Liver (tissue), 9 donors: Measurements from ENCODE around the gene ZDBF2. TPM values are rescaled to one million over a fixed set of nuclear protein-coding genes. Genes with fewer than 3 reads are reported as not detected.

ENCODE experiments used
- DNase-seq: peaks from one replicate; pipeline ENCODE4 v3.0.0-alpha.2; 2017; ENCODE audit warnings: low spot score
- H3K27ac ChIP-seq, 2 donors: one replicate each; pipeline ENCODE4 v1.7.0; 2013; ENCODE audit warnings: inconsistent platforms in 2 of 2, low read length in 2 of 2, control low read depth in 1 of 2, low read depth in 1 of 2, mild to moderate bottlenecking in 1 of 2
- H3K27me3 ChIP-seq, 4 donors: one replicate each; pipeline versions ENCODE4 v1.6.1 to v1.7.0; 2013; ENCODE audit warnings: low read length in 3 of 4, inconsistent platforms in 1 of 4, mild to moderate bottlenecking in 1 of 4, moderate library complexity in 1 of 4; ENCODE audit not compliant: control insufficient read depth in 4 of 4, insufficient read depth in 4 of 4
- H3K36me3 ChIP-seq, 4 donors: one replicate each; pipeline versions ENCODE4 v1.6.1 to v1.7.0; 2013; ENCODE audit warnings: low read length in 3 of 4, mild to moderate bottlenecking in 3 of 4, low read depth in 1 of 4, moderate library complexity in 1 of 4; ENCODE audit not compliant: control insufficient read depth in 4 of 4, insufficient read depth in 3 of 4
- H3K4me1 ChIP-seq, 4 donors: one replicate each; pipeline versions ENCODE4 v1.6.1 to v1.7.0; 2013; ENCODE audit warnings: low read length in 3 of 4, mild to moderate bottlenecking in 3 of 4, moderate library complexity in 1 of 4; ENCODE audit not compliant: control insufficient read depth in 4 of 4, insufficient read depth in 4 of 4
- H3K4me3 ChIP-seq, 3 donors: one replicate each; pipeline versions ENCODE4 v1.6.1 to v1.7.0; 2013; ENCODE audit warnings: low read length in 3 of 3, control low read depth in 1 of 3, low read depth in 1 of 3, mild to moderate bottlenecking in 1 of 3
- H3K9ac ChIP-seq, 2 donors: one replicate each; pipeline ENCODE4 v1.7.0; 2013; ENCODE audit warnings: low read length in 2 of 2, mild to moderate bottlenecking in 2 of 2, moderate library complexity in 2 of 2, control low read depth in 1 of 2, low read depth in 1 of 2
- H3K9me3 ChIP-seq, 4 donors: one replicate each; pipeline versions ENCODE4 v1.6.1 to v1.7.0; 2013; ENCODE audit warnings: low read length in 3 of 4; ENCODE audit not compliant: control insufficient read depth in 4 of 4
- ATF3 ChIP-seq: IDR thresholded peaks from 2 replicates; pipeline ENCODE4 v1.6.1; 2016; ENCODE audit warnings: antibody characterized with exemption
- CTCF ChIP-seq: fragments of 150-350 bp; IDR thresholded peaks from 2 replicates; pipeline ENCODE4 v1.5.1; 2017; ENCODE audit warnings: improper control_type of control experiment, low read depth, low read length; ENCODE audit not compliant: missing input control
- EGR1 ChIP-seq, 2 donors: IDR thresholded peaks; 2 replicates each; pipeline ENCODE4 v1.6.1; 2016 to 2018; ENCODE audit warnings: antibody characterized with exemption in 2 of 2, low read depth in 2 of 2
- FOXA1 ChIP-seq: IDR thresholded peaks from 2 replicates; pipeline ENCODE4 v1.6.1; 2016; ENCODE audit warnings: antibody characterized with exemption
- GABPA ChIP-seq, 2 donors: IDR thresholded peaks in 1 of 2; conservative IDR thresholded peaks in 1 of 2; 2 replicates each; pipeline ENCODE4 v1.6.1; 2016; ENCODE audit warnings: antibody characterized with exemption in 2 of 2, mild to moderate bottlenecking in 1 of 2, moderate library complexity in 1 of 2
- HNF4A ChIP-seq, 2 donors: conservative IDR thresholded peaks; 2 replicates each; pipeline ENCODE4 v1.6.1; 2016; ENCODE audit warnings: antibody characterized with exemption in 2 of 2, mild to moderate bottlenecking in 2 of 2
- MAX ChIP-seq: IDR thresholded peaks from 2 replicates; pipeline ENCODE4 v1.6.1; 2016; ENCODE audit warnings: antibody characterized with exemption
- NR2F2 ChIP-seq: IDR thresholded peaks from 2 replicates; pipeline ENCODE4 v1.6.1; 2016; ENCODE audit warnings: antibody characterized with exemption
- RAD21 ChIP-seq, 2 donors: IDR thresholded peaks; 2 replicates each; pipeline ENCODE4 v1.6.1; 2016; ENCODE audit warnings: antibody characterized with exemption in 2 of 2, mild to moderate bottlenecking in 2 of 2
- RXRA ChIP-seq, 2 donors: IDR thresholded peaks; 2 replicates each; pipeline ENCODE4 v1.6.1; 2017 to 2018; ENCODE audit warnings: antibody characterized with exemption in 2 of 2, mild to moderate bottlenecking in 1 of 2
- SP1 ChIP-seq: IDR thresholded peaks from 2 replicates; pipeline ENCODE4 v1.6.1; 2018; ENCODE audit warnings: antibody characterized with exemption, mild to moderate bottlenecking
- TAF1 ChIP-seq: conservative IDR thresholded peaks from 2 replicates; pipeline ENCODE4 v1.6.1; 2016; ENCODE audit warnings: antibody characterized with exemption, mild to moderate bottlenecking
- WGBS: extraction: QIAGEN DNeasy Blood & Tissue Kit; methylation state at CpG from one replicate; pipeline ENCODE4 v1.1.7; 2013; 5-methylcytosine and 5-hydroxymethylcytosine counted together
- polyA plus RNA-seq, 2 donors: library from polyadenylated mRNA; stranded (reverse) in 1 of 2; unstranded in 1 of 2; fragments of 200-250 nt in 1 of 2; fragments of >200 nt in 1 of 2; fragmentation: Nextera tagmentation in 1 of 2; extraction: Ambion mirVana in 1 of 2; gene quantifications; one replicate each; pipeline versions ENCODE4 v1.2.1 to v1.2.3, GENCODE V29; 2013 to 2015
- total RNA-seq, 2 donors: library from RNA; depleted of rRNA; stranded (reverse); fragments of >200 nt; gene quantifications; one replicate each; pipeline ENCODE4 v1.2.3, GENCODE V29; 2014
- donor health status: healthy.
- donor health status: healthy.
- donor health status: healthy.
- donor health status: healthy.
- donor health status: healthy.

The ZDBF2 gene
- total and polyA plus RNA-seq, 4 donors, result 0.97 to 5.9 (median 1.9) TPM

- TF ChIP-seq EGR1 (IDR thresholded peaks at IDR 0.05; ENCODE audit: low read depth in 2 of 2), result no peak
- TF ChIP-seq FOXA1, result no peak
- TF ChIP-seq RXRA (IDR thresholded peaks at IDR 0.05), result no peak
Measured at GRCh38 chr2:206323486-206323885, 49.0 kb downstream of the ZDBF2 start (continued).

- no peaks in the 10 kb centered on the region for H3K36me3 ChIP-seq
- no peak for DNase-seq
- H3K9me3 ChIP-seq, result no peaks in the 10 kb centered on the region
- no peaks in the 10 kb centered on the region for H3K4me1 ChIP-seq
- no peaks in the 10 kb centered on the region for H3K27me3 ChIP-seq
- no peak for TF ChIP-seq ATF3
- no peak for TF ChIP-seq SP1
- TF ChIP-seq CTCF, result no peak
- no peak for TF ChIP-seq RXRA (IDR thresholded peaks at IDR 0.05)
- 87% methylated on average over 6 of the region's 6 CpGs for WGBS
- H3K4me3 ChIP-seq, result no peak overlapping the region
- H3K9ac ChIP-seq, result no peak overlapping the region
- no peak overlapping the region for H3K27ac ChIP-seq
Measured at GRCh38 chr2:206324869-206325268, 50.4 kb downstream of the ZDBF2 start.

- DNase-seq, result no peak
- Histone ChIP-seq H3K4me1 (no peaks in the 10 kb centered on the region), H3K27me3 (no peaks in the 10 kb centered on the region), H3K9me3 (no peaks in the 10 kb centered on the region), H3K4me3 (no peak overlapping the region), H3K27ac (no peak overlapping the region), H3K9ac (no peak overlapping the region), H3K36me3 (no peaks in the 10 kb centered on the region)
- 50% methylated on average over 1 of the region's 1 CpG for WGBS
- TF ChIP-seq GABPA (IDR thresholded peaks at IDR 0.05 in 1 of 2, conservative IDR thresholded peaks at IDR 0.05 in 1 of 2), result no peak
- TF ChIP-seq NR2F2, result no peak
- no peak for TF ChIP-seq RAD21 (IDR thresholded peaks at IDR 0.05)
- no peak for TF ChIP-seq MAX
- no peak for TF ChIP-seq TAF1
- no peak for TF ChIP-seq HNF4A (conservative IDR thresholded peaks at IDR 0.05)
Measured at GRCh38 chr2:206328974-206329373, 54.5 kb downstream of the ZDBF2 start.

GRCh38 chr2:206336861-206337260, 62.4 kb downstream of the ZDBF2 start:
- Histone ChIP-seq H3K27ac (no peak overlapping the region), H3K4me3 (no peak overlapping the region), H3K9me3 (no peaks in the 10 kb centered on the region), H3K4me1 (no peaks in the 10 kb centered on the region), H3K9ac (no peak overlapping the region), H3K27me3 (no peaks in the 10 kb centered on the region), H3K36me3 (no peaks in the 10 kb centered on the region)
- 81% methylated on average over 2 of the region's 2 CpGs for WGBS
- TF ChIP-seq FOXA1, result no peak
- DNase-seq, result no peak
